NOMO-1 treated with DMSO at 0.1 percent for 48 hours (cell line): Measurements from ENCODE around the gene PDLIM5.

Experiments
- DNase-seq: peaks from one replicate; lab custom pipeline; 2025; ENCODE audit not compliant: unreplicated experiment; lab: John Stamatoyannopoulos, UW

Gene PDLIM5

DNA sequence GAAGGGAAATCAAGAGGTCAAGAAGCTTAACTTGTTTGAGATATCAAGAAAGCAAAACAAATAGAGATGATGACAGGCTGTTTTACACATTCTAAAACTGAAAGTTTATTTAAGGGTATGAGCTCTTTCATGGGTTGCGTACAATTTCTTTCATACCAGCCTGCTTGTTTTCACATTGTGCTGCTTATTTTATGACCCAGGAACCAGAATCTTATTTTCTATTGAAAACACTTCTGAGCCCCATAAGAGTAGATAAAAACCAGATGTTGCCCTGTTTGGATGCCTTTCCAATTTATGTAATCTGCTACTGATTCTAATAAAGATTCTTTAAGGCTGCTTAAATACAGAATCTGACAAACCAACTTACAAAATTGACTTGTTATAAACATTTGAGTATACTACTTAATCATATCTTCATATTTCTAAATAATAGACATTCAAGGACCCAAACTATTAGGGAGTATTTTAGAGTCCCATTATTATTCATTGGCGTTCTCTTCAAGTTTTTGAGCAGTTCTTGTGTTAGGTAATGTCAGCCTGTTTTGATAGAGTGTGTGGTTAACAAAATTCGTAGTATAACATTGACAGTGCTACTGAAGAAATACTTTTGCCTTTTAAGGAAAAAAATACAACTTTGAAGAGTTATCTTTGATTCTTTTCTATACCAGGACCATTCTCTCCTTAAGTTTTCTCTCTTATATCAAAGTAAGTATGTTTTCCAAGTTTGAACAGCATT lies 74.4 kb downstream of the PDLIM5 start:
- DNase-seq = no peak

DNA sequence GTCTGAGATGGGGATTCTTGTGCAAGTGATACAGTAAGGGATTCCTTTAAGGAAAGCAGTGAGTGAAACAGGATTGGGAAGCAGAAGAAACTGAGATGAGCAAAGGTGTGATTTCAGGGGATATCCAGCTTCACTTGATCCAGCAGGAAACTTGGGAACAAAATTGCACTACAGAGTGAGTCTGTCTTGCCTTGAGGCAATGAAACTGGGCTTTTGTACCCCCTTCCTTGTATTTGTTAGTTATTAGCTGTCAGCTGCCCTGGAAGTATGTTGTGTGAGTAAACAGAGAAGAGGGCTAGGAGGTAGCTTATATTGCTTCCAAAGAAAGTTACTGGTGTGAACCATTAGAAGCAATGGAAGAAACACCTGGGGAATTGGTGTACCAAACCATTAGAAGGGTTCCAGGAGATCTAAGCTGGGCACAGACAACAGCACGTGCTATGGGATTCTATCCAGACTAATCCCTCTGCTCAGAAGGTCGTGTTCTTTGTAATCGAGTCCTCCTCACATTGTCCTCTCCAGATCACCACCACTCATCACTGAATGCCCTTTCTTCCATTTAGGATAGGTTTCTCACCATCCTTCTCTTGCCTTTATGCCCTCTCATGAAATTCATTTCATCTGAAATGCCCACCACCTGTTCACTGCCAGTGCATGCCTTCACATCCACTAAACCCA lies 76.0 kb downstream of the PDLIM5 start:
- DNase-seq = no peak

DNA sequence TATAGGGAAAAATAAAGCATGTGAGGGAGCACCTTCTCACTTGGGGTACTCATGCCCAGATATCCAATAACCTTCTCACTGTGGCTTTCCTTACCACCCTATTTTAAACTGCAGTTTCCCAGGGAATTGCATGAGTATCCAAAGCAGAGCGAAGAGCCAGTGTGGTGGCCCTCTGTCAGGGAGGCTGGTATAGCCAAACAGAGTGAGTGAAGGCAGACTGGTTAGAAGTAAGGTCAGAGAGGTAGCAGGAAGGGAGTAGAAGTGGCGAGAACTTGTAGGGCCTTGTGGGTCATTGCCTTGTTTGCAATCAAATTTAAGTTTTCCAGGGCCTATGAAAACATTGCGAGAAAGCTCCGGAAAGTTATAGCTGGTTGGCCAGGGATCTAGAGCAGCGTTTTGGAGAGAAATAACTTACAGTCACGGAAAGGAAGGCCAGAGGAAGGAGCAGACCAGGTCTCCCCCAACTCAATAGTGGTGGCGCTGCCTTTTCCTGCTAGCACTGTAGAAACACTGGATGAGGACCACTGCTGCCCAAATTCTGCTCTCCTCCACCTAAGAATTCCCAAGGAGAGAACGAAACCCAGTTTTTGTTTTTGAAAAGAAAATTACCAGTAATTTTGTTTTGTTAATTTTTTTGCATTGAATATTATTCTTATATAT lies 77.2 kb downstream of the PDLIM5 start:
- DNase-seq = no peak

DNA sequence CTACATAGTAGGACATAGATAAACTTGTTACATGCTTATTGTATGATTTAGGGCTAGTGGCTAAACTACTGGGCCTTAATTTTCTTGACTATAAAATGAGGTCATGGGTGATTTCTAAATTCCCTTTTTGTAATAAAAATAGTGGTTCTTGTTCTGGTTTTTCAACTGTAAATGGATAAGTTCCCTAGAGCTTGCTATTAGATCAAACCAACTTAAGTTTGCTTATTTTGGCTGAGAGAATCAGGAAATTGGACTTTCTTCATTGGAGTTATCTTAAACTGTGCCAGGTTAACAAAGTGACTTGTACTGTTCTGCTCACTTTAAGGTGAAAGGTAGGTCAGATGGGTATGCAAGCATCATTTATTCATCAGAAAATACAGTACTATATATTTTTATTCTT lies 78.3 kb downstream of the PDLIM5 start:
- no peak for DNase-seq

DNA sequence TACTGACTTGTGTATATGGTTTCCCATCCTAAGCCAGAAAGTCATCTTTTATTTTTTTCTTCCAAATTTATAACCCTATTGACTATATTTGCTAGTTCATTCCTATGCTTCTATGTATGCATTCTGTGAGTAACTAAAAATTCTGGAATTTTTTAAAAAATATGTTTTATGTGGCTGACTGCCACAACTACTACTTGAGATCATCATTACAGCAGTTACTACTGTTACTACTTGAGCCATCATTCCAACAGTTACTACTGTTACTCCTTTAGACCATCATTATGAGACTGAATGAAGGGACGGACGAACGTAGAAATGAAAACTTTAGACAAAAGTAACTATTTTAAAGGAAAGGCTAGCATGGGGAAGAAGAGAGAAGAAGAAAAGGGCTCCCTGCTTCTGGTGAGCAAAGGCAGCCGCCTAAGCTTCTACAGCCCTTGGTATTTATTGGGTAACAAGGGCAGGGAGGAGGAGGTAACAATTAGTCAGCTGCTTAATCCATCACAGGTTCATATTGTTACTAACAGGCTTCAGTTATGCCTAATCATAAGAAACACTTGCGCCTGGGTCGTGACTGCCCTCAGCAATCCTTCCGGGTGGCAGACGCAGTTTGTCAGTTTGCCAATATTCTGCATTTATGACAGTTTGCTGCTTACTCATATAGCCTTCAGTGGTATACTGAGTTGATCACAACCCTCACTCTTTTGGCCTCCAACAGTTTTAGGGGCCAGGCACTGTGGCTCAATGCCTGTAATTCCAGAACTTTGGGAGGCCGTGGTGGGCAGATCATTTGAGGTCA lies 80.4 kb downstream of the PDLIM5 start:
- no peak for DNase-seq

DNA sequence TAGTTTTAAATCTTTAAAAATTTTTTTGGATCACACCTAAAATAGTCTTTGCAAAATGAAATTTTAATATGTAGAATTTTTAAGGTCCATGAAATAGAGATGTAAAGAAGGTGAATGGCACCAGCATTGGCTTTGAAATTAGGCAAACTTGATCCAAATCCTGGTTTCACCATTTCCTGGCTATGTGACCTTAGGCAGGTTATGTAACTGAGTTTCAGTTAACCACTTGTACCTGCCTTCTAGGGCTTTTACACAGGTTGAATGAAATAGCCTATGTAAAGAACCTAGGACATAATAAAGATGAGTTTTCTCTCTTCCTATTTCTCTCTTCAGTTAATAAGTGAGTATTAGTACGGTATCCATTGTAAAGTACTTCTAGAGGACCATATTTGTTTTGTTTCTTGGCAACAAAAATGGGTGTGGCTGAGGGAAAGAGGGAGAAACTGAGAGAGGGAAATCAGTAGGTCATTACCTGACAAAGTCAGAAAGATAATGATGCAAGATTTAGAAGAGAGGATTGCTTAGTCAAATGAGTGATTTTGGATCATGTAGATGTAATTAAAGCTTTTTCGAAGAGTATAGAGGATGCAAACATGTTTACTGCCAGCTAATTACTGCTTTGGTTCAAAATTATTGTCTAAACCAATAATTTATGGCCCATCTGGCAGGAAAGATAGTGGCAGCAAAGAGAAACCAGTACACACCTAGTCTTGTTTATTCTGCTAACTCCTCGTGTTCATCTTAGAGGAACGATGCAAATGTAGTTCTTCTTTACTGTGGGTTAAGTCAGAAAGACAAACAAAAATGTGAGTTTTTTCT lies 81.9 kb downstream of the PDLIM5 start:
- DNase-seq = no peak

DNA sequence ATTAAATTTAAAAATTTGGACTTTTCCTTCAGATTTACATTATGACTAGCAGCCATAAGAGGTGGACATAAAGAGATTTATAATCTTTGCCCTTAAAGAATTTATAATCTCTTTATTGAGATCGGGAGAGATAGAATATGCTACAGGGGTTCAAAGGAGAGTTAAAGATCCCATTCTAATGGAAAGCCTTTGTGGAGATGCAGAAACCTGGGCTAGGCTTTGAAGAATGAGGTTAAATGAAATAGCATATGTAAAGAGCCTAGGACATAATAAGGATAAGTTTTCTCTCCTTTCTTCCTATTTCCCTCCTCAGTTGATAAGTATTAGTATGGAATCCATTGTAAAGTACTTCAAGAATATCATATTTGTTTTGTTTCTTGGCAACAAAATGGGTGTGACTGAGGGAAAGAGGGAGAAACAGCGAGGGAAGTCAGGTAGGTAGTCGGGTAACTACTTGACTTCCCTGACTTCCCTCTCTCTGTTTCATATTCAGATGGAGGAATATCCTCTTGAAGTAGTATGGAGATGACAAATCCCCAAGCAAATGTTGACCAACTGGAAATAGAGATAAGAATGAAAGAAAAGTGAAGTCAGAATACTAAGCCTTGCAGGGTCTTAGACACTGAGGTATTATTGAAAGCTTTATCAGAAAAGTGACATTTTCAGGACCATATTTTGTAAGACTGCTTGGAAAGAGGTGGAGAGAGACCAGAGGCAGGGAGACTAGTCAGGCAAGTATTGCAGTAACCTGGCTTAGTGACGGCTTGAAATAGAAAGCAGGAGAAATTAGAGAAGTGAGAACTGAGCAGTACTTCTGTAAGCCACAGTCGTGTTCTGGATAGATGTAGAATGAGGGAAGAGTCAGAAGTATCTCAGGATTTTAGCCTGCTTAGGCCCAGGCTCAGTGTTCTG lies 82.9 kb downstream of the PDLIM5 start:
- DNase-seq = peak; percentile 86

DNA sequence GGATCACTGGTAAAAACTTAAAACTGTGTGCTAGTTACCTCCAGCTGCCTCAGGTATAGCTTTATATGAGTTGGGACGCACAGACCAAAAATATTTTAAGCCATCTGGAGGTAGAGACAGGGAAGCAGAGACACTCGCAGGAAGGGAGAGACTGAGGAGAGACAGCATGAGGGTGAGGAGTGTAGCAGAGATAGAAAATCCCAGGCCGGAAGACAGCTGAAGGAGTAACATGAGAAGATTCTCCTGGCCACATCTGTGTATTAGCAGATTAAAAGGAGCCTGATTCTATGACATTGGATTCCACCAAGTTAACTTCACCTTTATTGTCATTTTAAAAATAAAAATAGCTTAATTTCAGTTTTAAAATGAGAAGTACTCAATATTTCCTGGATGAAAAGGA lies 84.3 kb downstream of the PDLIM5 start:
- DNase-seq = no peak

DNA sequence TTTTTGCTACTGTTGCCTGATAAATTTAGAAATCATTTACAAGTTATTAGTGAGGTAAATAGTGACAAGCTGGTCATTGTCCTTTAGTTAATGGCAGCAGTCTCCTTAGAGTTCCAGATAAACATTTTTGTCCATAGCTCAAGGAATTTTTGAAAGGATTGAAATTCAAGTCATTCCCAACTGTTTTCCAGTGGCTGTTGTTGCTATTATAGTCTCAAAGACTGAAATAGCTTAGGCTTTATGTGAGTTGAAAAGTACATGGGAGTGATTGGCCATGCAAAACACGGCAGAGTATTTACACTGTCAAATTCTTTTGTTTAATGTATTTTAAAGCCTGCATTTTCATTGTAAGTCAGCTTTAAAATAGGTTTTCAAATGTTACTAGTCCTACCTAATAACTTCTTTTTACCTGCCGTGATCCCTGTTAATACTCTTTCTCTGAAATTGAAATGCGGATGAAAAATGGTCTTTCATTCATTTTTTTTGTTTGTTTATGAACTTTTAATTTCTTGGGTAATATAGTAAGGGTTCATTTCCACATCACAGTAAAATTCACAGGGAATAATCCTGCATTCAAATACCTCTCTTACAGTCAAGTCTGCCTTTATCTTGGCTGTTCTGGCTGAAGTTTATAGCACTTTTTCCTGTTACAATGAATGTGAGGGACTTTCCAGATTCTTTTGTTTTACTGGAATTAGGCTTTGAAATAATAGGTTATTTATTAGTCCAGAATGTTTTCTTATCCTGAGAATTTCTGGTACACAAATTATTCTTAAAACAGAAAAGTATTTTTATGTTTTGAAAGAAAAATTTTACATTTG lies 85.1 kb downstream of the PDLIM5 start:
- no peak for DNase-seq

DNA sequence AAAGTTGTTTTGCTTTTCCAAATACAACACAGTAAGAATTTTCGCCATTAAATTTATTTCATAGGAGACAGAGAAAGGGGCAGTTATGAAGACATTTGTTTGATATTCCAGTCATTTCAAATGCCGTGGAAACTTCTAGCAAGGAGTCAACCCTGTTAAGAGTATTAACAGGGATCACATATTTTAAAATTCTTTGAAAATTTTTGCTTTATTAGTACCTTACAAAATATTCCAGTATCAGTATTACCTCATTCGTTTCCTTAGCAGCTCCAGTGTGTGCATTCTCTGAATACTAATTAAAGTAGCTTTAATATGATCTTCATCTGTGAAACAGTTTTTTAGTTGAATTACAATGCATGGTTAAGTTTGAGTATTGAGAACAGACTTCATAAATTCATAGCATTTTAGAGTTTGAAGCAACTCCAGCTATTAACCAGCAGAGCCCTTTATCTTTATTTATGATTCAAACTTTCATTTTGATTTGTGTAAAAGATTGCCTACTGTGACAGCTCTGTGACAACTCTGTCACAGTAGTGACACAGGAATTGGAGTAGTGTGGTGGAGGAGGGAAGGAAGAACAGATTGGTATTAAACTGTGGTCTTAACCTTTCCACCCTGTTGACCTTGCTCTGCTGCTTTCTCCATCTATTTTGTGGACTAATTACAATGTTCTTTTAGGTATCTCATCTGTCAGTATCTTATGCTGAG lies 86.3 kb downstream of the PDLIM5 start:
- DNase-seq = no peak

DNA sequence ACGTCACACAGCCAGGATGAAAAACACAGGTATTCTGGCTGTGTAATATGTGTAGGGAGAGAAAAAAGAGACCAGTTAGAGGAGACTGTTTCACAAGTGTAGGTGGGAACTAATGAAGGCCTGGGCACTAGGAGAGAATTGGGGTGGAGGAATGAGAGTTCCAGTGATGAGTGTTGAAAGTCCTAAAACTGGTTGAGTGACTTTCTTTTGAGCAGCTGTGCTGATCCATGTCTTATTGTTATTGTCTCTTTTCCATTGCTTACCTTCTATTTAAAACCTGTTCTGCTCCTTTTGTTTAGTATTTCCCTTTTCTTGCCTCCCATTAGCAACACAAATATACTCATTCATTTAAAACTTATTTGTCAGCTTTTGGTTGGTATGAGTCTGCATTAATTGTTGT lies 88.7 kb downstream of the PDLIM5 start:
- DNase-seq = no peak

DNA sequence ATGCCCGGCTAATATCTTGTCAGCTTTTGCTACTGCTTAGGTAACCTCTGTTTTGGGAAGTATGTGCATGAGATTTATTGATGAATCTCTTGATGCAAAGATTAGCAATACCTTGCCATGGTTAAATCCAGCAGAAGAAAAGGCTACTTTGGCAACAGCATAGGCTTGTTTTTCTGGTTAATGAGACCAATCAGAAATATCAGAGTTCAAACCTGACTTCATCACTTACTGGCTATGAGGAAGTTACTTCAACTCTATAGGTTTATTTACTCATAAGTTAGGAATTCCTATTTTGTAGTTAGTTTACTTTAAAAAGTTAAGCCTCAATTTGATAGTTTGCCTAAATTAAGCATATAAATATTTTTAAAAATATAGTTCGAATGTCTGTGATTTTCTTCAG lies 93.1 kb downstream of the PDLIM5 start:
- no peak for DNase-seq

DNA sequence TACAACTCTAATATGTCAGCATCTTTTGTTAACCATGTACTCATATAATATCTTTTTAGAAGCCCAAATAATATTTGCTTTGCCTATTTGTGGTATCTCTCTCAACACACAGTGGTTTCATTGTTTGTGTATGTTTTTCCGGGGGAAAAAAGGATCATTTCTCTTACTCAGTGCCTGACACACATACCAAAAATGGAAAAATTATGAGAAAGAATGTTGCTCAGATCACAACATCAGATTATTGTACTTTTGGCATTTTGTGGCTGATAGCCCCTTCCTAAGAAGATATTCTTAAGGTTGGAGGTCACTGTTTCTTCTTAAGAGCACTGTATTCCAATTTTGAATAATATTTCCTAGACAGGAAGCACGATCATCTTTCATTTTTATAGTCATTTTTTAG lies 93.6 kb downstream of the PDLIM5 start:
- DNase-seq = no peak

DNA sequence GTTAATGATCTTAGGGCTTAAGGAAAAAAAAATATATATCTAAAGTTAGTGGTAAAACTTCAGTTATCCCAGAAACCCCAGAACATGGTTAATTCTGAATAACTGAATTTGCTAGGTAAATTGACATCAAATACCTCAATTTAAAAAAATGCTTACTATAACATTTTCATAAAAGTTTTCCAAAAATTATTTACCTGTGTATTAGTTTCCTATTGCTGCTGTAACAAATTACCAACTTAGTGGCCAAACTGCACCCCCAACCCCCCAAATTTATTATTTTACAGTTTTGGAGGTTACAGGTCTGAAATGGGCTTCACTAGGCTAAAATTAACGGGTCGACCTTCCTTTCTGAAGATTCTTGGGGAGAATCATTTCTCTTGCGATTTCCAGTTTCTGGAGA lies 95.2 kb downstream of the PDLIM5 start:
- DNase-seq = no peak

DNA sequence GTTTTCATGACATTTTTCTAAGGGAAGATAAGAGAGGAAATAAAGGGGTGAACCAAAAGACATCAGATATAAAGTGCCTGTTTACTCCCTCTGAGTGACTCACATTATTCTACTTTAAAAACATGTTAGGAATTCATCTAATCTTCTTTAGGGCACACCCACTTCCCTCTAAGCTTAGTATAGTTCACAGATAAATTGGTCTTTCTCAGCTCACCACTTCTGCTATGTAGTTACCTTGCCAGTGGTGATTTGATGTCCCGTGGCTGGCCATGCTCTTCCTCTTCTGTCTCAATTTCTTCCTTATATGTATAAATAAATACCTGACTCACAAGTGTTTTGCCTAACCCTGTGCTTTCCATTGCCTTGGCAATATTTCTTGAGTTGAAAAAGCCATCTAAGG lies 96.8 kb downstream of the PDLIM5 start:
- peak; percentile 93 for DNase-seq

DNA sequence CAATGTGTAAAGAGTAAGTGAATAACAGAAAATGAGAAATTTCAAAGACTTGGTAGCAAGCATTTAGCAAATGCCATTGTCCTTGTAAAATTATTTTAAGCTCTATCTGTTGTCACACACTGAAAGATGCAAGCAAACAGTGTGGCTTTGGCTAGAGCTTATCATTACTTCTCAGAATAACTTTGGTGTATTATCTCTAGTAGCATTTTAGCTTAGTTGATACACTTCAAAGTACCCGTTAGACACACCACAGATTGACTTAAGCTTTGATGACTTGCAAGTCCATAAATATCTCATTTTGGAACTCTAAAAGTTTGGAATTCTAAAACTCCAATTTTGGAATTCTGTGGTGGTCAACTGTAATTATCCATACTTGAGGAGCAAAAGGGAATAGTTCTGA lies 98.6 kb downstream of the PDLIM5 start:
- DNase-seq = no peak

DNA sequence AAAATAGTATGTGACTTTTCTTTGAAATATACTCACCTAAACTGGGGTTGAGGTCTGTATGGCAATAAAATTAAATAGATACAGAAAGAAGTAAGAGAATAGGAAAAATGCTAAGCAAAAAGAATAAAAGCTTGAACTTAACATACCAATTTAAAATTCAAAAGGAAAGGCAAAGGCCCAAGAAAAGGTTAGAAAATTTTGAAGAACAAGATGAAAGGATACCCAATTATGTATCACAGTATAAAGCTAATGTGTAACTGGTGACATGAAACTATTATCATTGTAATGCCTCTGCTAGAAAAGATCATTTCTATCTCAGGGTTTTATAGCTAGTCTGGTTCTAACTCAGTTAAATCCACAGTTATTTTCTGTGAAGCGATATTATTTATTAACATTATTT lies 99.1 kb downstream of the PDLIM5 start:
- no peak for DNase-seq
